ENCODE results near the gene TCEAL4. TPM values are rescaled to one million over a fixed set of nuclear protein-coding genes. Genes with fewer than 3 reads are reported as not detected.

Gene TCEAL4
- total and polyA plus RNA-seq, 2 experiments from 2014 or later: 25.4 to 148 TPM

- no peaks in the 10 kb centered on the region for H3K9me2 ChIP-seq (ENCODE audit: insufficient read depth)
- no peaks in the 10 kb centered on the region for H3F3A ChIP-seq (replicated peaks; ENCODE audit: low read depth)
- TF ChIP-seq NANOG (IDR thresholded peaks at IDR 0.05; ENCODE audit: borderline replicate concordance) (no peak), STAT1 (IDR thresholded peaks at IDR 0.05; ENCODE audit: unreplicated experiment) (no peak), CREB1 (CRISPR knock-in tag; IDR thresholded peaks at IDR 0.05; ENCODE audit: low read depth) (no peak), CTCF (conservative IDR thresholded peaks at IDR 0.05; ENCODE audit: low read depth in 2 of 2) (no peak), EZH2 (IDR thresholded peaks at IDR 0.05; ENCODE audit: low read depth, unreplicated experiment) (no peak), POLR2AphosphoS5 (IDR thresholded peaks at IDR 0.05; ENCODE audit: low read depth) (no peak), ETS1 (IDR thresholded peaks at IDR 0.05) (no peak), JUNB (IDR thresholded peaks at IDR 0.05; ENCODE audit: unreplicated experiment) (no peak), ZNF462 (CRISPR knock-in tag; IDR thresholded peaks at IDR 0.05) (no peak), REST (IDR thresholded peaks at IDR 0.05; ENCODE audit: unreplicated experiment) (no peak), EZH2phosphoT487 (IDR thresholded peaks at IDR 0.05; ENCODE audit: unreplicated experiment) (no peak)
- Mint-ChIP-seq H3K36me3 (ENCODE audit: low read depth) (no peaks in the 10 kb centered on the region), H3K4me3 (no peak overlapping the region), H3K27me3 (ENCODE audit: insufficient read depth, low read depth, poor library complexity) (no peaks in the 10 kb centered on the region), H3K4me1 (no peaks in the 10 kb centered on the region), H3K9me3 (no peaks in the 10 kb centered on the region), H3K27ac (no peak overlapping the region)
- H2AFZ ChIP-seq: no peak overlapping the region
- no peaks in the 10 kb centered on the region for H3K4me1 ChIP-seq (ENCODE audit: insufficient read depth)
- no peak overlapping the region for H3K4me3 ChIP-seq
- no peaks in the 10 kb centered on the region for H3K36me3 ChIP-seq (ENCODE audit: insufficient read depth)
- H3K4me2 ChIP-seq: no peak overlapping the region
- no peak for ATAC-seq
- H3K27ac ChIP-seq (ENCODE audit: low read depth): no peak overlapping the region
- H3K27me3 ChIP-seq (ENCODE audit: insufficient read depth): no peaks in the 10 kb centered on the region
- H4K20me1 ChIP-seq (replicated peaks; ENCODE audit: insufficient read depth): no peaks in the 10 kb centered on the region
- H3K79me2 ChIP-seq (replicated peaks; ENCODE audit: insufficient read depth): no peaks in the 10 kb centered on the region
- no peak for DNase-seq (ENCODE audit: low spot score)
These were observed 13.6 kb upstream of the TCEAL4 start for GRCh38 chrX:103571726-103572125.

Measured in GM23338 (cell line).